Kidney epithelial cell (primary cell): ENCODE measurements around the gene KRT82. TPM values are rescaled to one million over a fixed set of nuclear protein-coding genes. Genes with fewer than 3 reads are reported as not detected.
"Not testable (repeated sequence)": the region's sequence is repeated elsewhere in the genome, so short reads cannot be mapped to it uniquely, and the experiment has no call there.

Experiments used
- DNase-seq: peaks from one replicate; pipeline ENCODE4 v3.0.0-alpha.2; 2010; ENCODE audit warnings: low read depth
- H3K27me3 ChIP-seq: 2 replicates; pipeline ENCODE4 v1.6.0; 2011; ENCODE audit warnings: low read length; ENCODE audit not compliant: control insufficient read depth, insufficient read depth
- H3K36me3 ChIP-seq: 2 replicates; pipeline ENCODE4 v1.5.1; 2011; ENCODE audit warnings: low read length; ENCODE audit not compliant: control insufficient read depth, insufficient read depth
- H3K4me3 ChIP-seq: 2 replicates; pipeline ENCODE4 v1.5.1; 2011; ENCODE audit warnings: low read depth, mild to moderate bottlenecking, control low read depth, low read length
- total RNA-seq: library from RNA; depleted of rRNA; stranded (reverse); fragments of >200 nt; gene quantifications from 2 replicates; pipeline ENCODE4 v1.2.3, GENCODE V29; 2015
- TF ChIP-seq, protein P1 (sequence below): IDR thresholded peaks from 2 replicates; pipeline ENCODE4 v1.5.1; 2011; ENCODE audit warnings: mild to moderate bottlenecking, moderate library complexity, low read length, control low read depth, inconsistent platforms; ENCODE audit not compliant: insufficient read depth, poor library complexity, severe bottlenecking

The KRT82 gene
- total RNA-seq, 1 donor from 2014 or later = not detected

DNA sequence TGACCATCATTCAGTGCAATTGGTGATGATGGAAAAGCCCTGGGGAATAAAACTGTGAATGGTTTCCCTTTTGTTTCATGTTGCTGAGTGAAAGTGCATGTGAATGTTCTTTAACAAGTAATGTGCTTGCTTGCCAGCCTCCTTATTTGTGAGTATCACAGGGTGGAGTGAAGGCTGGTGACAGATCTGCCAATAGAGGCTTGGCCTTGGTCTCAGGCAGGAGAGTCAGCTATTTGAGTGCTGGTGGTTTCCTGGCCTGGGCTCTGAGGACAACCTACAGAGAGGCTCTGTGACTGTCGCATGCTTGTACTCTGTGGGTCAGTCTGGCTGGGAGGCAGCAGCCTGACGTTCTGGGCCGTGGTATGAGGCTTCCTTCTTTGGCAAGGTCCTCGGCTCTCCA lies 59.5 kb downstream of the KRT82 start:
- Histone ChIP-seq H3K27me3 (peaks cover 5% of the 10 kb centered on the region), H3K36me3 (no peaks in the 10 kb centered on the region), H3K4me3 (no peak overlapping the region)
- no peak for DNase-seq
- TF ChIP-seq, protein P1, sequence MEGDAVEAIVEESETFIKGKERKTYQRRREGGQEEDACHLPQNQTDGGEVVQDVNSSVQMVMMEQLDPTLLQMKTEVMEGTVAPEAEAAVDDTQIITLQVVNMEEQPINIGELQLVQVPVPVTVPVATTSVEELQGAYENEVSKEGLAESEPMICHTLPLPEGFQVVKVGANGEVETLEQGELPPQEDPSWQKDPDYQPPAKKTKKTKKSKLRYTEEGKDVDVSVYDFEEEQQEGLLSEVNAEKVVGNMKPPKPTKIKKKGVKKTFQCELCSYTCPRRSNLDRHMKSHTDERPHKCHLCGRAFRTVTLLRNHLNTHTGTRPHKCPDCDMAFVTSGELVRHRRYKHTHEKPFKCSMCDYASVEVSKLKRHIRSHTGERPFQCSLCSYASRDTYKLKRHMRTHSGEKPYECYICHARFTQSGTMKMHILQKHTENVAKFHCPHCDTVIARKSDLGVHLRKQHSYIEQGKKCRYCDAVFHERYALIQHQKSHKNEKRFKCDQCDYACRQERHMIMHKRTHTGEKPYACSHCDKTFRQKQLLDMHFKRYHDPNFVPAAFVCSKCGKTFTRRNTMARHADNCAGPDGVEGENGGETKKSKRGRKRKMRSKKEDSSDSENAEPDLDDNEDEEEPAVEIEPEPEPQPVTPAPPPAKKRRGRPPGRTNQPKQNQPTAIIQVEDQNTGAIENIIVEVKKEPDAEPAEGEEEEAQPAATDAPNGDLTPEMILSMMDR = no peak

DNA sequence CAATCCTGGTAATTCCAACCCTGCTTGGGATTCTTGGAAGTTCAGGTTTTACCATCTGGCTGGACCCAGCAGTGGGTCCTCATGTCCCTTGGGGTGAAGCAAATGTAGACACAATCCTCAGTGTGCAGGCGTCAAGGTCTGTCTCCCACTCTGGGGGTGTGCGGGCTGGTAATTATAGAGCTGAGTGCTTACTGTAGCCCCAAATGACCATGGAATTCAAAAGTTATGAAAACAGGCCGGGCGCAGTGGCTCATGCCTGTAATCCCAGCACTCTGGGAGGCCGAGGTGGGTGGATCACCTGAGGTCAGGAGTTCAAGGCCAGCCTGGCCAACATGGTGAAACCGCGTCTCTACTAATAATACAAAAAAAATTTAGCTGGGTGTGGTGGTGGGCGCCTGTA lies 61.1 kb downstream of the KRT82 start:
- not testable (repeated sequence) for H3K27me3 ChIP-seq, H3K36me3 ChIP-seq, DNase-seq, H3K4me3 ChIP-seq

DNA sequence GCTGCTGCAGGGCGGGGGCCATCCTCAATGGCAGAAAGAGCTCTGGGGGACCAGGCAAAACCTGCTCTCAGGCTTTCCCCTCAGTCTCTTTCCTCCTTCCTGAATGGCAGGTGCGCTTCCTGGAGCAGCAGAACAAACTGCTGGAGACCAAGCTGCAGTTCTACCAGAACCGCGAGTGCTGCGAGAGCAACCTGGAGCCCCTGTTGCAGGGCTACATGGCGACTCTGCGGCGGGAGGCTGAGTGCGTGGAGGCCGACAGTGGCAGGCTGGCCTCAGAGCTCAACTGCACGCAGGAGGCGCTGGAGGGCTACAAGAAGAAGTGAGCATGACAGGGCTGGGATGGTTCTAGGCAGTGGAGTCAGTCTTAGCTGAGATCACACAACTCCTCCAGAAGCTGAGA lies 62.0 kb downstream of the KRT82 start:
- TF ChIP-seq, protein P1 = no peak
- Histone ChIP-seq H3K4me3 (no peak overlapping the region), H3K36me3 (no peaks in the 10 kb centered on the region), H3K27me3 (peaks cover 3% of the 10 kb centered on the region)
- DNase-seq = no peak

Other genes starting within 250 kb of the KRT82 start
- 18.5 and 19.4 TPM in 2 replicates for gene KRT80, start 214.3 kb downstream of the KRT82 start, total RNA-seq
- 1,242 and 1,355 TPM in 2 replicates for gene KRT7, start 173.1 kb downstream of the KRT82 start, total RNA-seq
- gene KRT86, start 131.7 kb downstream of the KRT82 start, total RNA-seq = 6.9 and 9.2 TPM in 2 replicates
- 239 and 244 TPM in 2 replicates for gene KRT81, start 114.8 kb downstream of the KRT82 start, total RNA-seq
- gene KRT83, start 84.9 kb downstream of the KRT82 start, total RNA-seq = not detected in 2 replicates
- gene KRT85, start 38.9 kb downstream of the KRT82 start, total RNA-seq = not detected in 2 replicates
- gene KRT84, start 20.7 kb downstream of the KRT82 start, total RNA-seq = not detected in 2 replicates
- gene KRT75, start 28.0 kb upstream of the KRT82 start, total RNA-seq = not detected in 2 replicates
- gene KRT6B, start 45.8 kb upstream of the KRT82 start, total RNA-seq = not detected in 2 replicates
- not detected in 2 replicates for gene KRT6C, start 67.5 kb upstream of the KRT82 start, total RNA-seq
- 0.21 and 0.27 TPM in 2 replicates for gene KRT6A, start 86.9 kb upstream of the KRT82 start, total RNA-seq
- gene KRT5, start 114.1 kb upstream of the KRT82 start, total RNA-seq = not detected in 2 replicates
- gene KRT71, start 146.8 kb upstream of the KRT82 start, total RNA-seq = not detected in 2 replicates
- not detected in 2 replicates for gene KRT74, start 167.5 kb upstream of the KRT82 start, total RNA-seq
- gene KRT72, start 195.1 kb upstream of the KRT82 start, total RNA-seq = not detected in 2 replicates
- not detected in 2 replicates for gene KRT73, start 212.2 kb upstream of the KRT82 start, total RNA-seq
- not detected in 2 replicates for gene KRT2, start 245.9 kb upstream of the KRT82 start, total RNA-seq